ENCODE measurements around the gene NHSL2. TPM values are rescaled to one million over a fixed set of nuclear protein-coding genes. Genes with fewer than 3 reads are reported as not detected.

Gene NHSL2
- total and polyA plus RNA-seq, 2 of the 13 experiments (the other 11 are each of a cell fraction or from before 2014, with no cell fraction given): not detected

DNA sequence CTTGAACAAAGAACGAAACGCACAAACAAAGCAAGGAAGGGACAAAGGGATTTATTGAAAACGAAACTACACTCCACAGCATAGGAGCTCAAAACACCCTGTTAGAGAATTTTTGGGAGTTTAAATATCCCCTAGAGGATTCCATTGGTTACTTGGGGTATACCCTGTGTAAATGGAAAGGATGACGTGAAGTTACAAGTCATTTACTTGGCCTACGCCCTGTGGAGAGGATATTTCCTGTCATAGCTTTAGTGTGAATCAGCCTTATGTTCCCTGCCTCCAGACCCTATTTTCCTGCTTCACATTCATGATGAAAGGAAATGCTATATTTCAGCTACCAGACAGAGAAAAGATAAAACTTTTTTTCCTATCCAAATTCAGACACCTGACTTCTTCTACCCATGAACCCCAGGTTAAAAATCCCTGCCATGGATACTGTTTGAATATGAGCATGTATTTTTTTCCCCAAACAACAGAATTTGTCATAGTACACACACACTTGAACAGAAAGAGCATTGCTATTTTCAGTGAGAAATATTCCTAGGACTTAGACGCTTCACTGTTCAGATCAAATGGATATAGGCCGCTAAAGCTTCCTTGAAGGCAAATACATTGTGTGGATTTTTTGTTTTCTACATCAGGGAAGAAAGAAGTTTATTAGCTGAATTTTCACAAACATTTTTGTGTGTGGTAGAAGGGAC lies 291.3 kb downstream of the NHSL2 start:
- CTCF ChIA-PET (ENCODE audit: low intra/inter-chr PET ratio, low total read pairs): no interaction called here
- no peaks in the 10 kb centered on the region for H3K79me2 ChIP-seq (ENCODE audit: insufficient read depth, low read length)
- intact Hi-C loops (cut with micrococcal nuclease; ENCODE audit: unreplicated experiment): no loop called here
- no peak overlapping the region for H3K4me3 ChIP-seq (replicated peaks in 1 of 3; ENCODE audit: insufficient read depth in 1 of 3, low read depth in 2 of 3, low read length in 3 of 3)
- no peak overlapping the region for H3K9ac ChIP-seq (ENCODE audit: insufficient read depth, low read depth, low read length)
- H3K36me3 ChIP-seq (replicated peaks in 1 of 2; ENCODE audit: control insufficient read depth in 1 of 2, insufficient read depth in 2 of 2, low read length in 2 of 2): peaks cover 0 to 32% of the 10 kb centered on the region in 2 experiments; a peak in 3 of 5 replicates
- no peaks in the 10 kb centered on the region for H3K9me3 ChIP-seq (ENCODE audit: low read length)
- no peak overlapping the region for H3K27ac ChIP-seq (ENCODE audit: extremely low read length, insufficient read depth, low read length)
- H2AFZ ChIP-seq (ENCODE audit: low read length): no peak overlapping the region
- WGBS (ENCODE audit: low lambda C conversion rate): 98% methylated on average over 7 of the region's 7 CpGs
- no peaks in the 10 kb centered on the region for H4K20me1 ChIP-seq (ENCODE audit: insufficient read depth, low read length)
- H3K4me2 ChIP-seq (ENCODE audit: low read depth, low read length): no peak overlapping the region
- no peak for DNase-seq (ENCODE audit: low spot score)
- ATAC-seq: no peak
- BruUV-seq (replicated peaks): no TSS peak
- no peak for TF ChIP-seq ZMYM3 (CRISPR knock-in tag; IDR thresholded peaks at IDR 0.05)
- TF ChIP-seq ZNF629 (CRISPR knock-in tag; conservative IDR thresholded peaks at IDR 0.05): no peak
- no peak for TF ChIP-seq HMG20B (CRISPR knock-in tag; conservative IDR thresholded peaks at IDR 0.05)
- no peak for TF ChIP-seq HNRNPH1 (optimal IDR thresholded peaks at IDR 0.05; ENCODE audit: low read depth, low read length)
- TF ChIP-seq ZNF260 (CRISPR knock-in tag; IDR thresholded peaks at IDR 0.05; ENCODE audit: borderline replicate concordance, low read depth): no peak
- no peak for TF ChIP-seq CHD4 (IDR thresholded peaks at IDR 0.05; ENCODE audit: borderline replicate concordance, low read length)
- TF ChIP-seq ZNF550 (CRISPR knock-in tag; IDR thresholded peaks at IDR 0.05; ENCODE audit: borderline replicate concordance): no peak
- TF ChIP-seq STAT5B (CRISPR knock-in tag; IDR thresholded peaks at IDR 0.05): no peak
- no peak for TF ChIP-seq NFIB (CRISPR knock-in tag; IDR thresholded peaks at IDR 0.05; ENCODE audit: borderline replicate concordance)
- no peak for TF ChIP-seq ZFP36 (IDR thresholded peaks at IDR 0.05; ENCODE audit: borderline replicate concordance, low read depth, low read length, partially characterized antibody)
- TF ChIP-seq, protein P1, sequence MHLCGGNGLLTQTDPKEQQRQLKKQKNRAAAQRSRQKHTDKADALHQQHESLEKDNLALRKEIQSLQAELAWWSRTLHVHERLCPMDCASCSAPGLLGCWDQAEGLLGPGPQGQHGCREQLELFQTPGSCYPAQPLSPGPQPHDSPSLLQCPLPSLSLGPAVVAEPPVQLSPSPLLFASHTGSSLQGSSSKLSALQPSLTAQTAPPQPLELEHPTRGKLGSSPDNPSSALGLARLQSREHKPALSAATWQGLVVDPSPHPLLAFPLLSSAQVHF (CRISPR knock-in tag; IDR thresholded peaks at IDR 0.05): no peak
- no peak for TF ChIP-seq CREM (IDR thresholded peaks at IDR 0.05)
- no peak for TF ChIP-seq CREM (CRISPR knock-in tag; IDR thresholded peaks at IDR 0.05)
- in situ Hi-C loops (cut with HindIII; ENCODE audit: extremely low pct_ligation_motif_present, low pct_unique_long_range_greater_than_20kb): no loop called here
- no peaks in the 10 kb centered on the region for H3K27me3 ChIP-seq (ENCODE audit: control insufficient read depth in 1 of 2, insufficient read depth in 2 of 2, low read length in 2 of 2)
- no peak for FAIRE-seq
- no peaks in the 10 kb centered on the region for H3K4me1 ChIP-seq (ENCODE audit: insufficient read depth, low read length)
- POLR2A ChIA-PET: no interaction called here

Small RNA genes within 50 kb of the gene (small RNA-seq; reads per million reads assigned to genes)
- gene RNU6-1078P (ENCODE audit: insufficient read depth in 2 of 3, insufficient read length in 3 of 3, low read depth in 2 of 3, low replicate concordance in 1 of 3): 0 reads per million in 3 experiments

Other genes starting within 250 kb of the NHSL2 start
- not detected in 2 replicates for gene CXorf49, start 192.6 kb upstream of the NHSL2 start, total RNA-seq (2016; rRNA removed; fragmentation: Illumina TruSeq; extraction: Trizol)
- gene CXorf49, start 192.6 kb upstream of the NHSL2 start, polyA plus RNA-seq (2011; rRNA removed): not detected in 2 replicates
- gene CXorf49B, start 147.5 kb upstream of the NHSL2 start, total RNA-seq (2016; rRNA removed; fragmentation: Illumina TruSeq; extraction: Trizol): not detected in 2 replicates
- gene CXorf49B, start 147.5 kb upstream of the NHSL2 start, polyA plus RNA-seq (2011; rRNA removed): not detected in 2 replicates
- gene RTL5, start 221.1 kb downstream of the NHSL2 start, total RNA-seq (2016; rRNA removed; fragmentation: Illumina TruSeq; extraction: Trizol): not detected in 2 replicates
- 0.01 TPM in 1 of 2 replicates, not detected in the other for gene RTL5, start 221.1 kb downstream of the NHSL2 start, polyA plus RNA-seq (2011; rRNA removed)

Measured in HepG2 (cell line).